KOPT-K1 (cell line): Measurements from ENCODE around the gene FAT2.

Experiments
- H3K27ac ChIP-seq: fragments of 200-600 bp; sonication (generic); 2 replicates; pipeline ENCODE4 v1.5.1; 2016; ENCODE audit warnings: antibody characterized with exemption, mild to moderate bottlenecking, low read depth, low read length; ENCODE audit not compliant: poor library complexity, severe bottlenecking
- H3K36me3 ChIP-seq: fragments of 200-600 bp; sonication (generic); 2 replicates; pipeline ENCODE4 v1.5.1; 2017; ENCODE audit warnings: antibody characterized with exemption, mild to moderate bottlenecking, low read length, moderate library complexity; ENCODE audit not compliant: insufficient read depth
- H3K9me3 ChIP-seq: fragments of 200-600 bp; sonication (generic); 2 replicates; pipeline ENCODE4 v1.5.1; 2017; ENCODE audit warnings: antibody characterized with exemption, low read length, mild to moderate bottlenecking; ENCODE audit not compliant: insufficient read depth, poor library complexity, severe bottlenecking

FAT2 gene

DNA sequence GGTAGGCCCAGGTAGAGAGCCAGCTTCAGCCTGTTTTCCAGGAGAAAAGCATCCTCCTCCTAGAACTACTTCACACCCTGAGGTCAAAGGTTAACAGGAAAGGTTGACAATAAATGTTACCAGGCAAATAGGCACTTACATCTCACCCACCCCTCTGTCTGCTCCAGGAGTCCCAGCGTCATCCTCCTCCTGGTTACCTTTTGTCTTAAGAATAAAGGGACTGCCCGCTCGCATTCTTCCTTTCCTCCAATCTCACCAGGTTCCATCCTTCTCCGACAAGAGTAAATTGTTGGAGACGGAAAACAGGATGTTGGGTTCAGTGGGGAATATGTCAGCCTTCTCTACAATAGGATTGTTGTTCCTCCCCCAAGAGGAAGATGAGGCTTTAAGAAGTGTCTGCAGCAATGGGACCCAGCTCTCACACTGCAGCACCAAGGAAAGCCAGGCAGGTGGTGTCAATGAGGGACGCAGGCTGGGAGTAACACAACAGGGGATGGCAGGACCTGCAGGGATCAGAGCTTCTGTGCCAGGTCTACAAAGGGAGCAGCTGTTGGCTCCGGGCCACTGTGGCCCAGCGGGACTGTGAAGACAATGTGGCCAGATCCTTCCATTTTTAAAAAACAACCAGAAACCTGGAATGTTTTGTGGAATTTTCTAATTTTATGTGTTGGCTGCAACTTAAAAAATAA lies 29.0 kb downstream of the FAT2 start:
- H3K36me3 ChIP-seq: no peaks in the 10 kb centered on the region
- H3K27ac ChIP-seq: no peak overlapping the region

DNA sequence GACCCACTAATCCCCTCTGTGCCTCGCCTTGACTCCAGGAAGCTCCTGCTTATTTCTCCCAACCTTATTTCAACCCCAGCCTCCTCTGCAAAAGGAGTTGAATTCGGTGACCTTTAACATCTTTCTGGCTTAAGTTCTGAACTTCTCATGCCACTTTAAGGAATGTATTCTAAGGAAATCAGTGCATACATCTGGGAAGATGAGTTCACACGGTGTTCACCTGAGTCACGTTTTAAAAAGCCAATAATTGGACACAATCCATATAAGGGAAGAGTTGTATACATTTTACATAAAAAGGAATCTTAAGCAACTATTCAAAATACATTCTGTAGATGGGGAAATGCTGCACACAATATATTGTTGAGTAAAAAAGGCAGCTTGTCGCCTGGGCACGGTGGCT lies 33.2 kb downstream of the FAT2 start:
- Histone ChIP-seq H3K9me3 (no peaks in the 10 kb centered on the region), H3K27ac (no peak overlapping the region), H3K36me3 (no peaks in the 10 kb centered on the region)

More for the DNA sequence above, 29.0 kb downstream of the FAT2 start:
- no peaks in the 10 kb centered on the region for H3K9me3 ChIP-seq

DNA sequence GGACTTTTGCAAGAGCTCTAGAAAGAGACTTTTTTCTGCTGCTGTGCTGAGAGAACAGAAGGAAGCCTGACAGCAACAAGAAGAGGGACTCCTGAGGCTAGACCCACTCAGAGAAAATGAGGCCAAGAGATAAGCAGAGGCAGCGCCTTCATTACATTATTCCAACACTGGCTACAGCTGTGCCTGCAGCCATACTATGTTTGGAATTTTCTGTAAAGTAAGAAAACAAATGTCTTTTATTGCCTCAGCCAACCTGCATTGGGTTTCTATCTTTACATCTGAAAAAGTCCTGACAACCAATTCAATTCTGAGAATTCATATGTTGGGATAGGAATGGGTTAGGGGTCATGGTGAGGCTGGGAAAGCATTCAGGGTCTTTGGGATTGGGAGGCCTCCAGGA lies 33.7 kb downstream of the FAT2 start:
- no peaks in the 10 kb centered on the region for H3K36me3 ChIP-seq
- no peaks in the 10 kb centered on the region for H3K9me3 ChIP-seq
- H3K27ac ChIP-seq: no peak overlapping the region

DNA sequence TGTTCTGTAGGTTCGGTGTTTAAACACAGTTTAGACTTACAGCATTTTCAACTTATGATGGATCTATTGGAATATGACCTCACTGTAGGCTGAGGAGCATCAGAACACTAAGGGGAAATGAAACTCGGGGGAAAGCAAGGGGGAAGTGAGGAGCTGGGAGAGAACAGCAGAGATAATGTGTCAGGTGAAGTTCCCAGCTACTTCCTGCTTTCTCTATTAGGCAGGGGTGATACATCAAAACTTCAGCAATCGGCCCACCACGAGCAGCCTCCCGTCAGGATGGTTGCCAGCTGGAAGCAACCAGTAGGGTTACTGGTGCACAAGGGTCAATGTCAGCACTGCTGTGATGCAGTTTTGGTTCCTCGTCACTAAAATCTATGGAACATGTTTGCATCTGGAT lies 34.3 kb downstream of the FAT2 start:
- Histone ChIP-seq H3K36me3 (no peaks in the 10 kb centered on the region), H3K27ac (no peak overlapping the region), H3K9me3 (no peaks in the 10 kb centered on the region)

DNA sequence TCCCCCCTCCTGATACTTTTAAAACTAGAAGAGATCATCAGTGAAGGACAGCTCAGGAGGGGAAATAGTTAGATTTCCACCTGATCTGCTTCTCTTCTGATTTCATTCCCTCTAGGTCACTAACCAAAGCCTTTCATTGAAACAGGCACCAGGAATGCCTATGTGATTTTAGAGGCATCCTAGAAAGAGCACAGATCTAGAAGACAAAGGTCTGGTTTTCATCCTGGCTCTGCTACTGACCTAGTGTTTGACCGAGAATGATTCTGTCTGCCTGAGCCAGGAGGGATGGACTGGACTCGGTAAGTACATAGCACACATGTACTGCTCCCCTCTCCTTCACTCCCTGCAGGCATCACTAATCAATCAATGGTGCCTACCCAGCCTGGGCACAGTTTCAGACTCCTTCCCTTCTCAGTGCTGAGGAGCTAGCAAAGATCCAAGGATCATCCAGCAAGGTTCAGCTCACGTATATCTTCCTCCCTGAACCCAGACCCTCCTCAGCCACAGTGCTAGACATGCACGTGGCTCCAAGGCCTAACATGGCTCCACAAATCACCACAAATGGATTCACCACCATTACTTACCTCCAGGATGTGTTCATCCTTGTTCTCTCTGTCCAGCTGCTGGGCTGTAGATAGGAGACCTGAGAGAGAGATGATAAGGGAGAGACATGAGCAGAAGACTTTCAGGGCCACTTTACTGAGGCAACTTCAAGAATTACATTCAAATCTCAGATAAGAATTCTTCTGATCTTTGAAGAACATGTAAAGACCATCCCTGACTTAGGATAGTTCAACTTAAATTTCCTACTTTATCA lies 35.2 kb downstream of the FAT2 start:
- H3K27ac ChIP-seq: no peak overlapping the region
- H3K9me3 ChIP-seq: no peaks in the 10 kb centered on the region
- H3K36me3 ChIP-seq: no peaks in the 10 kb centered on the region

DNA sequence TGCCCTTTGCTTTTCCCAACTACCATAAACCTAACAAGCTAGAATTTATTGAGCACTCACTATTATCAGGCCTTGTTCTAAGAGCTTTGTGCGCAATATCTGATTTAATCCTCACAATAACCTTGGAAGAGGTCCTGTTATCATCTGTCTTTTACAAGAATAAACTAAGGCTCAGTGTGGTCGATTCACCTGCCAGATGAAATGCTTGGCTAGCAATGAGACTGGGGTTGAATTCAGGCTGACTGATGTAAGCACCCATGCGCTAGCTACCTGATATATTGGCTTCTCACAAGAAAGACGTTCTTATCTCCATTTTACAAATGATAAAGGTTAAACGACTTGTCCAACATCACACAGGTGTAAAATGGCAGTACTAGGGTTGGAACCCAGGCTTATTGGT lies 37.4 kb downstream of the FAT2 start:
- no peak overlapping the region for H3K27ac ChIP-seq
- no peaks in the 10 kb centered on the region for H3K9me3 ChIP-seq
- no peaks in the 10 kb centered on the region for H3K36me3 ChIP-seq

DNA sequence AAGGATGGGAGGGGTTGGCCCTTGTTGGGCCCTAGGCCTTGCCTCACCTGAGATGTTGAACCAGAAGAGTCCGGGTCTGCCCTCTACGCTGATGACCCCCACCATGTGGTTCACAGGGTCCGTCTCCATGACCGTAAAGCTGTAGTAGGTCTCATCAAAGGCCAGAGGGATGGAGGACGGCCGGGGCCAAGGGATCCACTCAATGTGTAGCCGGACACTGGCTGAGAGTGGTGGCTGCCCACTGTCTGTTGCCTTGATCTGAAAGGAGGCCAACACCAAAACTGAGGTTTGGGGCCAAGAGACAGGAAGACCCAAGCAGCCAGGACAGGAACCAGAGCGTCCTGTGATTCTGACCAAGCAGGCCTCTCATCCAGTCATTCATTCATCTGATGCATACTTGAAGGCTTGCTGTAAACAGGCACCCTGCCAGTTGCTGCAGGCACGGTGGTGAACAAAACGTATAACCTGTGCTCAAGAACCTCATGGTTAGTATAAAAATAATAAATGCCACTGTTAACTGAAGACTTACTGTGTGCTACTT lies 37.9 kb downstream of the FAT2 start:
- Histone ChIP-seq H3K27ac (no peak overlapping the region), H3K36me3 (no peaks in the 10 kb centered on the region), H3K9me3 (no peaks in the 10 kb centered on the region)

DNA sequence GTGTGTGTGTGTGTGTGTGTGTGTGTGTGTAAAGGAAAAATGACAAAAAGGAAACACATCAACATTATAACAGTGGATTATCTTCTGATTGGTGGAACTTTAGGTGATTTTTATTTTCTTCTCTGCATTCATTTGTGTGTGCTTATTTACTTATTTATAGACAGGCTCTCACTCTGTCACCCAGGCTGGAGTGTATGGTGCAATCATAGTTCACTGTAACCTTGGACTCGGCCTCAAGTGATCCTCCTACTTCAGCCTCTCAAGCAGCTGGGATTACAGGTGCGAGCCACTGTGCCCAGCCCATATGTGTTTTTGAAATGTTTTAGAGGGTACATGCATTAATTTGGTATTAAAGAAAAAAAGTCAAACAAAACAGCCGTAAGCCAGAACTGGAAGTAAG lies 39.1 kb downstream of the FAT2 start:
- Histone ChIP-seq H3K27ac (no peak overlapping the region), H3K9me3 (no peaks in the 10 kb centered on the region), H3K36me3 (no peaks in the 10 kb centered on the region)

DNA sequence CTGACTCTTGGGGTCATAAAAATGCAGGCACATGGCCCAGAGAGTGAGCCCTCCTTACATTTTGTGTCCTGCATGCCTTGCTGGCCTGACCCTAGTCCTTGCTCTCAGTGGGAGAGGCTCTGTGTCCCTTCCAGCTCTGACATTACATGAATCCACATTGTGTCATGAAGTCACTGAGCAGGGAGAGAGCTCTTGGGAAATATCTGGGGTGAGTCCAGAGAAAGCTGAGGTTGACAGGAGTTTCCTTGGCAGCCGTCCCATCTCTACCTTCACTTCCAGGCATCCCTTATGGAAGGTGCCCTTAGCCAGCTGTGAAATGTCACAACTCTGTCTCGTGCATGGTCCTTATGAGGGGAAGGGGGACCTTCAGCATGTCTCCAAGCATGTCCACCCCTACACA lies 41.0 kb downstream of the FAT2 start:
- no peak overlapping the region for H3K27ac ChIP-seq
- H3K36me3 ChIP-seq: no peaks in the 10 kb centered on the region
- no peaks in the 10 kb centered on the region for H3K9me3 ChIP-seq

DNA sequence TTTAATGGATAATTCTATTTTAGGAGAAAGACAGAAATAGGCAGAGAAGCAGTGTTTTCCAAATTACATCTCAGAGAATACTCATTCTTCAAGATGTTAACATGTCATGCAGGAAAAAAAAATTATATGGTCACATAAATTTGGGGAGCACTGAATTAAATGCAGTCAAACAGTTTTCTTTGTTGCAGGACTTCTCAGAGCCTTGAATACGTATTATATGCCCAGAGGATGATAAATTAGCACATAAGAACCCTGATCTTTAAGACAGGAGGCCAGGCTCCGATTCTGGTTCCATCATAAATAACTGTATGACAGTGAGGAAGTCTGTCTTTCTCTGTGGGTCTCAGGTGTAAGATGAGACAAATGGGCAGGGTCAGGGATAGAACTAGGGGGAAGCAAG lies 41.4 kb downstream of the FAT2 start:
- Histone ChIP-seq H3K36me3 (no peaks in the 10 kb centered on the region), H3K27ac (no peak overlapping the region)

DNA sequence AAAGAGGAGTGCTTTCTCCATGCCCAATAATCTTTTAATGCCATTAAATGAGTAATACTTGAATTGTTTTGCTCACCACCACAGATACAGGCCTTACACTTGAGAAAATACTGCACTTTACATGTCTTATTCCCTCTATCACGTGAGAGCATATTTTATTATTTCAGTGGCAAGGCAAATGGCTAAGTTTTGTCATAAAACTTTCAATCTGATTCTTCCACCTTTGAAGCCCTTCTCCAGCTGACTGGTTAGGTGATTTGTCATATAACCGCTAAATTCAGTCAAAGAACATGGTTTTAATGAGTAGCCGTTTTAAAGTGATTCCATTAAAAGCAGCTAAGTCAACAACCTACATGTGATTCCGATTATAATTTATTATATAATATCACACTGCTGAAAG lies 43.8 kb downstream of the FAT2 start:
- Histone ChIP-seq H3K9me3 (no peaks in the 10 kb centered on the region), H3K36me3 (no peaks in the 10 kb centered on the region), H3K27ac (no peak overlapping the region)

More for the DNA sequence above, 41.4 kb downstream of the FAT2 start:
- H3K9me3 ChIP-seq: no peaks in the 10 kb centered on the region

DNA sequence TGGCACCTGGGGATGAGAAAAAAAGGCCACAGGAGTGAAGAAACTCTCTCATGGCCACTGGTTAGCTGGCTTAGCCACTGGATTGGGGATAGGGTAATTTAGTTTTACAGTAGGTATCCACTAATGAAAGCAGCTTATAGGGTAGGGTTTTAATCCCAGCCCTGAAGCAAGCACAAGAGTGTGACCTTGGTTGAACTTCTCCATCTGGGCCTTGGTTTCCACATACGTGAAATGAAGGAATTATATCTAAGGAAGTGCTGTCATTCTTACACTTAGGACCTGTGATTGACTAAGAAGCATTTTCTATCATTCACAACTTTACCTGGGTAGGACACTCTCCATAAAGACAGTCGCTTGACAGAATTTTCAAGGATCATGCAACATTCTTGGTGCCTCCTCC lies 49.6 kb downstream of the FAT2 start:
- Histone ChIP-seq H3K9me3 (no peaks in the 10 kb centered on the region), H3K27ac (no peak overlapping the region), H3K36me3 (no peaks in the 10 kb centered on the region)
